Activated CD4-positive, alpha-beta T cell treated with anti-CD3 and anti-CD28 coated beads, Interleukin-2, amount 50 U/mL, for 48 hours (primary cell): ENCODE results near the gene LRBA.

ENCODE experiments used
- DNase-seq, 2 experiments: peaks; one replicate each; pipeline ENCODE4 v3.0.0-alpha.2; 2020

The LRBA gene

DNA sequence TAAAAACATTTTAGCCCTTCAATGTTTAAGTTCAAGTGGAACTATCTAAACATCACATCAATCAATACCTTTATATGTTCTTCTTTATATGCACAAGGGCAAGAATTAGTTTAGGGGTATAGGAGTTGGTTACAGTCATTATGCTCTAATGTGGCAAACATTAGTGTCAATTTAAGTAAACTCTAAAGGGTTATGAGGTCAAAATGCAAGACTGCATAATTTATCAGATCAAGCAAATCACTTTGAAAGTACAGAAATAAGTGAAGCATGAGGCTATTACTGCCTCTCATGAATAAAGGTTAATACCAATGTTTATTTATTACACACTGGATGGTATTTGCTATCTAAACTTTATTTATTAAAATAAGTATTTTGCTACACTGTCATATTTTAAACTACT, 373.5 kb downstream of the LRBA start:
- no peak for DNase-seq

- DNase-seq: no peak
Observed at GRCh38 chr4:150632639-150633038, 382.4 kb downstream of the LRBA start.

DNA sequence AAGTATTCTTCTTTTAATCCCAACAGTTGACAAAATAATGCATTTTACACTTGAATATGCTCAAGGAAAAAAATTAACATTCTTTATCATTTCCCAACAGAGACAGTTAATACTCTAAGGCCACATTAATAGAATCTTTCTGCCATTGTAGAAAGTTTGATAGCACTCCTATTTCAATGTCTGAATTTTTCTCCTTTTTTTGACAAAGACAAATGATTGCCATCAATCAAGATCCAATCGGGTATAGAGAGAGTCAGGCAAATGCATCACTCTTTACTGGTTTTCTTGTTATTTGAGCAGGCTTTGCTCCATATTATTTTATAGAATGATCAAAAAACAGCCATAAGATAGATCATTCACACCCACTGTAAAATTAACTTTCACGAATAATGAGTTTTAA, 387.0 kb downstream of the LRBA start:
- DNase-seq: no peak

- DNase-seq: no peak
Observed at GRCh38 chr4:150625033-150625432, 390.1 kb downstream of the LRBA start.

DNA sequence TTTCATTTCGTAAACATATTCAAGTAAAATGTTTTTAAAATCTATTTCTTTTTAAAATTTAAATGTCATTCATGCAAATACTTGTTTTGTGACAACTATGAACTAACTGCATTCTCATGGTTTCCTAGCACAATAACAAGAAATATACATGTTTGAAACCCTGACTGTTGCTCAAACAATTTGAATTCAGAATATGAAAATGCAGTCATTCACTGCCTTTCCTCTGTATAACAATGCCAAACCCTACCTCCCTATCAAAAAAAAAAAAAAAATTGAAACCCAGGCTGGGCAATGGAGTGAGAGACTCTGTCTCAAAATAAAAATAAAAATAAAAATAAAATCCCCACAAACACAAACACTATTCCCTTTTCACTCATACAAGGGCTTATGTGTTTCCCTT, 391.0 kb downstream of the LRBA start:
- no peak for DNase-seq

DNA sequence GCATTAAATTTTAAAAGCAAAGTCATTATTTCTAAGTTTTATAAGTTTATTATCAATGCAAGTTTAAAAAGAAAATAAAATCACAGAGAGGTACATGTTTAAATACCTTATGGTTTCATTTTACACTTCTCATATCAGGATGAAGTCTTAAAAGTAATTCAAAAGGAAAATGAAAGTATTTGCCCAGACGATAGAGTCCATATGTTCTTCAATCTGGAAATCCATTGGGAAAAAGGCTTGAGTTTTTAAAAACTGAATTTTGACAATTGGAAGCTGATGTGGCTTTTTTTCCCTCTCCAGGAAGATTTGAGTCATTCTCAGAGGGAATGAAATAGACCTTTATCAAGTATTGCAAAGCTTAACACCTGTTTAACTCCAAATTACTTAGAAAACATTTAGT, 396.0 kb downstream of the LRBA start:
- no peak for DNase-seq

- DNase-seq: no peak
Observed at GRCh38 chr4:150609131-150609530, 406.0 kb downstream of the LRBA start.

DNA sequence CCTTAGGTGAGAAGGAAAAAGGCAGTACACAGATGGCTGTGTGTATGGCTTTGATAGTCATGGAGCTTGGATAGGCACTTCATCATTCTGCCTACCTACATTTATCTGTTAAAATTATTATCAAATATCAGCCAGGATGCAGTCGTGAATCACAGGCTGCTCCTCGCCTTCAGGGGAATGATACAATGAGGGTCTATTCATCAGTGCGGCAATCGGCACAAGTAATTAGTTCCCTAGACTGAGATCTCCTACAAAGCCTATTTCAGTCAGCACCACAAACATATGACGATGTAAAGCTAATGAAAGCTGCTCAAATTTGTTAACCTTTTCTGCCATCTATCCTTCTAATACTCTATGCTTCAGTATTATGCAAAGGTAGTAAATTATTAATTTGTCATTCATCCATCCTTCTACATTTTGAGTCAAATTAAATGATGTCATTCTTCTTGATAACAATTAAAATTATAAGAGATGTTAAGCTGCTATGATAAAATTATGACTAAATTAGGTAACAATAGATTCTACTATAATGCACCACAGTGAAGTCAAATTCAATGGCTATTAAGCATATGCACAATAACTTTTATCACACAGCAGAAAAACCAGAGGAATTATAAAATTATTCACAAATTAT, 414.2 kb downstream of the LRBA start:
- no peak for DNase-seq

DNA sequence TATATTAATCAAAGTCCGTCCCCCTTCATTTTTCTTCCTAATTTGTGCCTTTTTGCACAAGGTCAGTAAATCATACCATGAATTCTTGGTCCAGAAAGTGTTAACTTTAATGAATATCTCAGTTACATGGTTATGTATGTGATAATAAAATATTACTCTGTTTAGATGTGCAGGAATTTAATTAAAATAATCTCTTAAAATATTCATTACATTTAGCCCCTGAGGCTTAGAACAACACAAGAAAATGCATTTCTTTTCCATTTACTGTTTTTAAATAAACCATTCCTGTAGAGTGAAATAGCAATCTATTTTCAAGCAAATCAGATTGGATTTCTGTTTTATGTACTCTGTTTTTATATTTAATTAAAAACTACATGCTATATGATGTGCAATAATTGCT, 415.5 kb downstream of the LRBA start:
- no peak for DNase-seq

DNA sequence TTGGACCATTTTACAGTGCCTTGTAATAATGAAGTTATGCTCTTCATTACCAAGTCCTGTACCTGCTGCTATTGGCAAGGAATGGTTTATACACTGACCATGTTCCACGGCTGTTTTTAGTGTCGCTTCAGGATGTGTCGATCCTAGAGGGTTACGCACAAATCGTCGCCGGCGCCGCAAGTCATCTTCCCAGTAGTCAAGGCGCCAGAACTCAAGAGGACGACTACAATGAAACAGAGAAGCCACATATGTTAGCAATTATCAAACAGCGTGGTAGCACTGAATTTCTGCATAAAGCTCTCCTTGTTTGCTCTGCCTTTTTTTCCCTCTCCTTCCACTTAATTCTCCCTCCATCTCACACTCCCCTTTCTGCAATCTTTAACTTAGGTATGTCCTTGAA, 416.2 kb downstream of the LRBA start:
- DNase-seq: no peak

DNA sequence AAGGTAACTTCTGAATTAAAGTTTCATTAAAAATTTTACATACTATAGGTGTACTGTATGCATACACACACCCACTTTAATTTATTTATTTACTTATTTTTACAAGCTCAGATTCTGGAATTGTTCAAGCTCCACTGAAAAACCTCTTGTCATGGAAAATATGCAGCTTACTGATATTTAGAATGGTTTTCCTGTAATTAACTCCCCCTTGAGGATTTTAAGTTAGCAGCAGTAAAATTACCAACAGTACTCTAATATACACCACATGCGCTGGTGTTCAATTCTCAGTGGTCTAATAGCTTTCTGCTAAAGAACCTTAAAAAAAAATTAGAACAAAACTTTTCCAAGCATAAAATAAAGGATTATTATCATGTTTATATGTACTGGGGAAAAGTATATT, 421.1 kb downstream of the LRBA start:
- no peak for DNase-seq

DNA sequence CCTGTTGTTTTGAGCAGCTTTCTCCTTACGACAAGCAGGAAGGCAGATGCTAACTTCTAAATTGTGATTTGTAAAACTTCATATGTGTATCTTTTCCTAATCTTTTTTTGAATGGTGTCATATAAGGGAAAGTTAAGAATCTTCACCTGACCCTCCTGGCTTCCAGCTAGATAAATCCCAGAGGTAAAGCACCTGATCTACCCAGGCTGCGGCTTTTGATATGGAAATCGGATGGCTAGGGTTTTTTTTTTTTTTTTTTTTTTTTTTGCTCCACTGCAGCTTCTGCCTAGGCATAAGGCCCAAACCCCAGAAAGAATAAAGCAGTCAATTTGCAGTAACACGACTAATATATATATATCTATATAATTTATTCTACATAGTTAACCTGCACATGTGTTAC, 423.2 kb downstream of the LRBA start:
- DNase-seq: no peak

DNA sequence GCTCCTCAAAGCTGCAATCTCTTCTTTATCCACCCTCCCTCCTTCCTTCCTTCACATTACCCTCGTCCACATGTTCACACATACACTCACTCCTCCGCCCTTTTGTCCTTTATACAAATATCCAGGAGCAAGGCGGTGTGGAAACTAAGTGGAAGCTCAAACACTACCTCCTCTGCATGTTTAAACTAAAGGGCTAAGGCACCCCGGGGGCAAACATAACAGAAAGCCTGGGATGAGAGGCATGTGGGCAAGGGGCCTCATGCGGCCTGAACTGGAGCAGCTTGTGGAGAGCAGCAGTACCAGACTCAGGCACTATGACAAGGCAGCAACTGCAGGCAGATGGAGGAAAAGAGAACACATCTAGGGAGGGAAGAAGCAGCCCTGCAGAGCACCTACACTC, 423.7 kb downstream of the LRBA start:
- DNase-seq: no peak

DNA sequence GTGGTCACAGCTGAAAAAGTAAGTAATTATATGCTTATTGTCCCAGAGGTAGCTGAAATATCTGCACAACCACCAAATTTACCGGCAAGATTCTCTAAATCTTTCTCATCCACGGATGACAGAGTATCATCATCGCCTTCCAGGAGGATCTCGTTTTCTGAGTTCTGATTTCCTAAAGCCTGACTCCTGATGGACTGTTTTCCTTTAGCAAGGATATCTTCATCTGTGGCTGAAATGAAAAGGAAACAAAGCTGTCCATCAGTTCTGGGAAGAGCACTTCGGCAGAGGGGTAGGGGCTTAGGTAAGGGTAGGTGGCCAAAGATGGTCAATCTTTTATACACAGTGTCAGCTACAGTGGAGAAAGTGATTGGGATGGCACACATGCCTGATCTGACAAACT, 424.5 kb downstream of the LRBA start:
- no peak for DNase-seq

DNA sequence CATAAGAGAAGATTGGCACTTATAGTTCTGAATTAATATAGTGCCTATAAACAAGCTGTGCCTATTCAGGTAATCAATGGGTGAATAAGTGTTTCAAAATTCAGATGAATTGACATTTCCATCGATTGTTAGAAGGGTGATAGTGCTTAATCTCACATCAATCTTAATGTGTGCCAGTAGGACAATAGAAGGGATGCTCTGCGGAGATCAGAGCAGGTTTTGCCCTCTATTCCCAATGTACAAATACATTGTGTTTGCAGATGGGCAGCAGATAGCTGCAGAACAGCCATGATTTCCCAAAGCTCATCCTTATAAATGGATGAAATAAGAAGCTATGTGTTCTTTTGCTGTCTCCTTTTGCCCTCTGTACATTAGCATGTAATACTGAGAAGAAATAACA, 425.9 kb downstream of the LRBA start:
- DNase-seq: no peak

DNA sequence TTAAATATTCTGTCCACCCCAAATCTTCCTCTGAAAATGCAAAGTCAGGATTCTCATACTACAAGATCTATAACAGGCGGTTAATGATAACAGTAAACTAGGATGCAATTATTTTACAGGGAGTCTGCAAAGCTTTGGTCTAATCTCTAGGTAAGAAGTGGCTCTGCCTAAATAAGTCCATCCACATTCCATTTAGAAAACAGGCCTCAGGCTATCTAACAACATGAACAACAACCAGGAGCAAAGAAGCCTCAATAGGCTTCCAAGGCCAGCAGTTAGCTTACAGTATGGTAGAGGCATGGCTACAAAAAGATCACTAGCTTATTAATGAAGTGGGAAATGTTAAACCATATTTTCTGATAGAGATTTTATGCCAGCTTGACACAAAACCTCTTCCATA, 426.8 kb downstream of the LRBA start:
- no peak for DNase-seq

- no peak for DNase-seq
Observed at GRCh38 chr4:150586162-150586810, 428.8 kb downstream of the LRBA start.

DNA sequence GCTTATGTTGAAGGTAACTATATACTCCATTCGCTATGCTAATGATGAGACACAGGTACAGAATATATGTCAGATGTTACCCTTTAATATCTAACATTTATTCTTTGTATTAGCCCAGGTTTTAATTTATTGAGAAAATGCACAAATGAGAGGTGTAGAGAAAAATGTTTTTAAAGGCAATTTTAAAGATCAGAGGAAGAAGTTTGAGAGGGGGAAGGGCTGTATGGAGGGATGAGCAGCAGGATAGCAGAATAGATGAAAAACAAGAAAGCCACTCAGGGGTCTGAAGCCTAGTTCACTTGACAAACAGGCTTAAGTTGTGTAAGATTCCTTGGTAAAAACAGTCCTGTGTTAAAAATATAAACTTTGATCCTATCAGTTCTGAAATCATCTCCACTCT, 429.5 kb downstream of the LRBA start:
- no peak for DNase-seq

- no peak for DNase-seq
Observed at GRCh38 chr4:150584111-150584915, 430.8 kb downstream of the LRBA start.

DNA sequence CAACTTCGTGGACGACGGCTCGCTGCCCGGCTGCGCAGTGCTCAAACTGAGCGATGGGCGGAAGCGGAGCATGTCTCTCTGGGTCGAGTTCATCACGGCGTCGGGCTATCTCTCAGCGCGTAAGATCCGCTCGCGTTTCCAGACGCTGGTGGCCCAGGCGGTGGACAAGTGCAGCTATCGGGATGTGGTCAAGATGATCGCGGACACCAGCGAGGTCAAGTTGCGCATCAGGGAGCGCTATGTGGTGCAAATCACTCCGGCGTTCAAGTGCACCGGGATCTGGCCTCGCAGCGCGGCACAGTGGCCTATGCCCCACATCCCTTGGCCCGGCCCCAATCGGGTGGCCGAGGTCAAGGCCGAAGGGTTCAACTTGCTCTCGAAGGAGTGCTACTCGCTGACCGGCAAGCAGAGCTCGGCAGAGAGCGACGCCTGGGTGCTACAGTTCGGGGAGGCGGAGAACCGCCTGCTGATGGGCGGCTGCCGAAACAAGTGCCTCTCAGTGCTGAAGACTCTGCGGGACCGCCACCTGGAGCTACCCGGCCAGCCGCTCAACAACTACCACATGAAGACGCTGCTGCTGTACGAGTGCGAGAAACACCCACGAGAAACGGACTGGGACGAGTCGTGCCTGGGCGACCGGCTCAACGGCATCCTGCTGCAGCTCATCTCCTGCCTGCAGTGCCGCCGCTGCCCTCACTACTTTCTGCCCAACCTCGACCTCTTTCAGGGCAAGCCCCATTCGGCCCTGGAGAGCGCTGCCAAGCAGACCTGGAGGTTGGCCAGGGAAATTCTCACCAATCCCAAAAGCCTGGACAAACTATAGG, 431.6 kb downstream of the LRBA start:
- DNase-seq: no peak

DNA sequence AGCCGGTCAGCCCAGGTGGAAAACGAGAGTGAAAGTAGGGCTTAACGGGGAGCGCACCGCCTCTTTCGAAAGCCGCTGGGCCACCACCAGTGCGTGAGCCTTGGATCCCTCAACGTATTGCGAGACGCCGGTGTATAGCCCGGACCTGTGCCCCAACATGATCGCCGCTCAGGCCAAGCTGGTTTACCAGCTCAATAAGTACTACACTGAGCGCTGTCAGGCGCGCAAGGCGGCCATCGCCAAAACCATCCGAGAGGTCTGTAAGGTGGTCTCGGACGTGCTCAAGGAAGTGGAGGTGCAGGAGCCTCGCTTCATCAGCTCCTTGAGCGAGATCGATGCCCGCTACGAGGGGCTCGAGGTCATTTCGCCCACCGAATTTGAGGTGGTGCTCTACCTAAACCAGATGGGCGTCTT, 432.2 kb downstream of the LRBA start:
- no peak for DNase-seq

GRCh38 chr4:150582146-150582872, 432.8 kb downstream of the LRBA start, which contains the start of gene MAB21L2:
Gene MAB21L2 (plus strand): TSS chr4:150582151. CDS start chr4:150583030, 879 bp downstream.
- DNase-seq: no peak

- DNase-seq: no peak
Observed at GRCh38 chr4:150581641-150582051, 433.4 kb downstream of the LRBA start.
